ENCODE data around the gene MPV17L2.

DNA sequence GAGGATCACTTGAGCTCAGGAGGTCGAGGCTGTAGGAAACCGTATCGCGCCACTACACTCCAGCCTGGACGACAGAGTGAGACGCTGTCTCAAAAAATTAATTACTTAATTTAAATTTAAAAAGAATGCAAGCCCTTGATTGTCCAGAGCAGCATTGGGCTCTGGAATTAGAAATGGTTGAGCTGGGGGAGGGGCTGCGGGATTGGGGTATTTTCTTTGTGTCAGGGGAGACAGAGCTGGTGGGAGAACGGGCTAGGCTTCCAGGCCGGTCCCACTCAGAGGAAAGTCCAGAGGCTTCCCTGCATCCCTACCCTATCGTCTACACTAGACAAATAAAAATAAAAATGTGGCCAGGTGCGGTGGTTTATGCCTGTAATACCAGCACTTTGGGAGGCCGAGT is 13.0 kb downstream of the MPV17L2 start:
- no peak for TF ChIP-seq EZH2phosphoT487 (IDR thresholded peaks at IDR 0.05; ENCODE audit: low read length)
- TF ChIP-seq, protein P1, sequence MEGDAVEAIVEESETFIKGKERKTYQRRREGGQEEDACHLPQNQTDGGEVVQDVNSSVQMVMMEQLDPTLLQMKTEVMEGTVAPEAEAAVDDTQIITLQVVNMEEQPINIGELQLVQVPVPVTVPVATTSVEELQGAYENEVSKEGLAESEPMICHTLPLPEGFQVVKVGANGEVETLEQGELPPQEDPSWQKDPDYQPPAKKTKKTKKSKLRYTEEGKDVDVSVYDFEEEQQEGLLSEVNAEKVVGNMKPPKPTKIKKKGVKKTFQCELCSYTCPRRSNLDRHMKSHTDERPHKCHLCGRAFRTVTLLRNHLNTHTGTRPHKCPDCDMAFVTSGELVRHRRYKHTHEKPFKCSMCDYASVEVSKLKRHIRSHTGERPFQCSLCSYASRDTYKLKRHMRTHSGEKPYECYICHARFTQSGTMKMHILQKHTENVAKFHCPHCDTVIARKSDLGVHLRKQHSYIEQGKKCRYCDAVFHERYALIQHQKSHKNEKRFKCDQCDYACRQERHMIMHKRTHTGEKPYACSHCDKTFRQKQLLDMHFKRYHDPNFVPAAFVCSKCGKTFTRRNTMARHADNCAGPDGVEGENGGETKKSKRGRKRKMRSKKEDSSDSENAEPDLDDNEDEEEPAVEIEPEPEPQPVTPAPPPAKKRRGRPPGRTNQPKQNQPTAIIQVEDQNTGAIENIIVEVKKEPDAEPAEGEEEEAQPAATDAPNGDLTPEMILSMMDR (IDR thresholded peaks at IDR 0.05; ENCODE audit: low read length) = no peak

All from MM.1S (cell line).